ENCODE results near the gene WSCD2. TPM values are rescaled to one million over a fixed set of nuclear protein-coding genes. Genes with fewer than 3 reads are reported as not detected.

WSCD2 gene
- total RNA-seq, 1 donor from 2014 or later, result 1.7 TPM

DNA sequence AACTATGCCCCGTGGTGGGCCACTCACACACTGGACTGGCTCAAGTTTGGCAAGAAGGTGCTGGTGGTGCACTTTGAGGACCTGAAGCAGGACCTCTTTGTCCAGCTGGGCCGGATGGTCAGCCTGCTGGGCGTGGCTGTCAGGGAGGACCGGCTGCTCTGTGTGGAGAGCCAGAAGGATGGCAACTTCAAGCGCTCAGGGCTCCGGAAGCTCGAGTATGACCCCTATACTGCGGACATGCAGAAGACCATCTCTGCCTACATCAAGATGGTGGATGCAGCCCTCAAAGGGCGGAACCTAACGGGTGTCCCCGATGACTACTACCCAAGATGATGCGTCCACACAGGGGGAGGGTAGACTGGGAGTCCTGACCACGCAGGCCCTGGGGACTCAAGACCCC lies 118.9 kb downstream of the WSCD2 start:
- H3K9me3 ChIP-seq, result no peaks in the 10 kb centered on the region
- ATAC-seq (peak; percentile 11), DNase-seq (no peak)
- intact Hi-C loops (cut with DNase I), result no loop called here
- H3K27me3 ChIP-seq, result no peaks in the 10 kb centered on the region
- no peak overlapping the region for H3K4me3 ChIP-seq
- H3K27ac ChIP-seq, result no peak overlapping the region
- H3K36me3 ChIP-seq, result no peaks in the 10 kb centered on the region
- no peaks in the 10 kb centered on the region for H3K4me1 ChIP-seq
- TF ChIP-seq, protein P1, sequence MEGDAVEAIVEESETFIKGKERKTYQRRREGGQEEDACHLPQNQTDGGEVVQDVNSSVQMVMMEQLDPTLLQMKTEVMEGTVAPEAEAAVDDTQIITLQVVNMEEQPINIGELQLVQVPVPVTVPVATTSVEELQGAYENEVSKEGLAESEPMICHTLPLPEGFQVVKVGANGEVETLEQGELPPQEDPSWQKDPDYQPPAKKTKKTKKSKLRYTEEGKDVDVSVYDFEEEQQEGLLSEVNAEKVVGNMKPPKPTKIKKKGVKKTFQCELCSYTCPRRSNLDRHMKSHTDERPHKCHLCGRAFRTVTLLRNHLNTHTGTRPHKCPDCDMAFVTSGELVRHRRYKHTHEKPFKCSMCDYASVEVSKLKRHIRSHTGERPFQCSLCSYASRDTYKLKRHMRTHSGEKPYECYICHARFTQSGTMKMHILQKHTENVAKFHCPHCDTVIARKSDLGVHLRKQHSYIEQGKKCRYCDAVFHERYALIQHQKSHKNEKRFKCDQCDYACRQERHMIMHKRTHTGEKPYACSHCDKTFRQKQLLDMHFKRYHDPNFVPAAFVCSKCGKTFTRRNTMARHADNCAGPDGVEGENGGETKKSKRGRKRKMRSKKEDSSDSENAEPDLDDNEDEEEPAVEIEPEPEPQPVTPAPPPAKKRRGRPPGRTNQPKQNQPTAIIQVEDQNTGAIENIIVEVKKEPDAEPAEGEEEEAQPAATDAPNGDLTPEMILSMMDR (IDR thresholded peaks at IDR 0.05), result no peak

DNA sequence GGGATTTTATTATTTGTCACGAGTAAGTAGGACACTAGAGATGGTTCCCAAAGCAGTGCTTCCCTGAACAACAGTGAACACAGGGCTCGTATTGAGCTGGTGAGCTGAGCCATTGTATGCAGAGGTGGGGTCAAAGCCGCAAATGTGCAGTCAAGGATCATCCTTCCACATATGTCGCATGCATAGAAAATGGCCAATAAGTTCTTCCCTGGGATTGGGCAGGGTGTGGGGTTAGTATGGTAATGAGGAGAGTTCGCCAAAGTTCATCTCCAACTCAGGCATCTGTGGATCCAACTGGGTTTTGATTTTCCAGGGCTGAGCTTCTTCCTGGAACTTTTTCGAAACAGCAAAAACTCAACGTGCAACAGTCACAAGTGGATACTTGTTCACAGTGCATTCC lies 123.4 kb downstream of the WSCD2 start:
- no peaks in the 10 kb centered on the region for H3K9me3 ChIP-seq

DNA sequence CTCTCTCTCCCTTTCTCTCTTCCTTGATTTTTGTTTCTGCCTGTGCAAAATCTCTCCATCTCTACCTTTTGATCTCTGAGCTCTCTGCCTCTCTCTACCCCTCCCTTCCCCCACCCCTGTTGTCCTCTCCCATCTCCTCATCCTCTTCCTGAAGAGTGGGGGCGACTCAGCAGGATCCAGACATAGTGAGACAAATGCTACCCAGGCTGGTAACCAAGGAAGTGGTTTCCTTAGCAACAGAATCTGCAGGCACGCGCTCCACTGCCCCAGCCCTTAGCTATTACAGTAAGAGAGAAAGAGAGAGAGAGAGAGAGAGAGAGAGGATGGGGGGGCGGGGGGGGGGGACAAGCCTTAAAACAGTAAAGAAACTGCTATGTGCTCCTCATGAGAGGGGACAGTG lies 124.5 kb downstream of the WSCD2 start:
- DNase-seq (no peak), ATAC-seq (no peak)
- TF ChIP-seq, protein P1 (IDR thresholded peaks at IDR 0.05), result no peak
- Histone ChIP-seq H3K27me3 (no peaks in the 10 kb centered on the region), H3K27ac (no peak overlapping the region), H3K4me3 (no peak overlapping the region), H3K4me1 (no peaks in the 10 kb centered on the region), H3K9me3 (no peaks in the 10 kb centered on the region), H3K36me3 (no peaks in the 10 kb centered on the region)
- intact Hi-C loops (cut with DNase I), result no loop called here

More for the DNA sequence above, 123.4 kb downstream of the WSCD2 start:
- Histone ChIP-seq H3K4me1 (no peaks in the 10 kb centered on the region), H3K27me3 (no peaks in the 10 kb centered on the region), H3K27ac (no peak overlapping the region), H3K36me3 (no peaks in the 10 kb centered on the region), H3K4me3 (no peak overlapping the region)
- DNase-seq, result no peak
- intact Hi-C loops (cut with DNase I), result no loop called here
- ATAC-seq, result no peak
- TF ChIP-seq, protein P1 (IDR thresholded peaks at IDR 0.05), result no peak

DNA sequence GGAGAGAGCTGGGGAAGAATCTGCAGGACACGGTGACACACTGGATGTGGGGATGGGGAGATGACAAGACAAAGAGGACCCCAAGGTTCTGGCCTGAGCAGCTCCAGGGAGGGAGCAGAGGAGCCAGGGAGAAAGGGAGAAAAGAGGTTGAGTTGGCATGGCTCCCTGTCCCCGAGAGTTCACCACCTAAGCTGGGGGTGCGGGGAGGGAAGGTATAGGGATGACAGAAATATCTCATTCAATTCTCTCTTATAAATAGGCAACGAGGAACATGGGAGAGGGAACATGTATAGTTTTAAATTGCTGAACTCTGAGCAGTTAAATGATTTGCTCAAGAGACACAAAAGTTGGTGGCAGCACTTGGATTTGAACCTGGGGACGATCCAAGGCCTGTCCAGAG lies 124.9 kb downstream of the WSCD2 start:
- Histone ChIP-seq H3K27me3 (no peaks in the 10 kb centered on the region), H3K4me3 (no peak overlapping the region), H3K9me3 (no peaks in the 10 kb centered on the region), H3K4me1 (no peaks in the 10 kb centered on the region), H3K27ac (no peak overlapping the region), H3K36me3 (no peaks in the 10 kb centered on the region)
- ATAC-seq (no peak), DNase-seq (no peak)
- intact Hi-C loops (cut with DNase I), result no loop called here
- TF ChIP-seq, protein P1 (IDR thresholded peaks at IDR 0.05), result no peak

DNA sequence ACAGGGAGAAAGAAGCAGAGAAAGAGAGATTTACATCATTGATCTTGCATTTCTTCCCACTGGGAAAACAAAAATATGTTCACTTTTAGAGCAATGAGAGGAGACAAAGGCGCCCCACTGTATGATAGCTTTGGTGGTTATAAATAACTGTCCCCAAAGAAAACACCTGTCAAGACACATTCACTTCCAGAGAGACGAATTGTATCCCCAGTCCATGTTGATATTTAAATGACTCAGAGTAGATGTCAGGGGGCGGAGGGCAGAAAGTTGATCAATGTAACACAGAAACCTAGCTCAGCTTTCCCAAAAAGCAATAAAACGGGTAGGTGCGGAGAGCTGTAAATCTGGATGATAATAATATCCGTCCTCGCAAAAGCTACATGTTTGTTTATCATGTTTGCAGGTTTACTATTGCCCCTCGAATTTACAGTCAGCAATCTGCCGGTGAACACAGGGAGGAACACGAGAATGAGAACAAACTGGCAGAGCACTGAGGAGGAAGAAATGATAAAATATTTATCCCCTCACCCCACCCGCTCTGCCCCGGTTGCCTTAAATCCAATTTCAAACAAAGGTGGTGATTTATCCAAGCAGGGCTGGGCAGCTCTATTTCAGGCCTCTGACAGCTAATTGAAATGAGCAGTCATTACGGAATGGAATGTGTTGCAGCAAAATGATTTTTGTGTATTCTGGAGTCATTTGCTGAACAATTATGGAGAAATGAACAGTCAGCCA lies 125.6 kb downstream of the WSCD2 start:
- H3K27ac ChIP-seq, result no peak overlapping the region
- H3K36me3 ChIP-seq, result no peaks in the 10 kb centered on the region
- ATAC-seq (no peak), DNase-seq (no peak)
- H3K4me1 ChIP-seq, result no peaks in the 10 kb centered on the region
- intact Hi-C loops (cut with DNase I), result no loop called here
- TF ChIP-seq, protein P1 (IDR thresholded peaks at IDR 0.05), result no peak
- H3K4me3 ChIP-seq, result no peak overlapping the region
- H3K9me3 ChIP-seq, result peaks cover under 1% of the 10 kb centered on the region
- H3K27me3 ChIP-seq, result no peaks in the 10 kb centered on the region

DNA sequence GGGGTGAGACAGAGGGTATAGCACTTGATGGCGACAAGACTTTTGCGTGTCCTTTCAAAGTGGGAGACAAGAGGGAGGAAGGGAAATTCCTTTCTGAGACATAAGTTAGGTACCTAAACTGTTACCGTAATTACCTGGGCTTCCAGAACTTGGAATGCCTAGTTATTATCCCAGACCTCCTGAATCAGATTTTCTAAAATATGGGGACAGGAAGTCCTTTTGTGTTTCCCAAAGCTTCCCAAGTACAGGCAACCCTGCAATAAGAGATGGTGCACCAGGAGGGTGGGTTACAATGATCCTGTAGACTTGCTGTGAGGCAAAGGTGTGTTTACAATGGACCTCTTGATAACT lies 126.1 kb downstream of the WSCD2 start:
- no peak for DNase-seq
- Histone ChIP-seq H3K27ac (no peak overlapping the region), H3K4me1 (no peaks in the 10 kb centered on the region), H3K36me3 (no peaks in the 10 kb centered on the region), H3K27me3 (no peaks in the 10 kb centered on the region), H3K4me3 (no peak overlapping the region), H3K9me3 (peaks cover 6% of the 10 kb centered on the region)
- ATAC-seq, result no peak
- TF ChIP-seq, protein P1 (IDR thresholded peaks at IDR 0.05), result no peak
- intact Hi-C loops (cut with DNase I), result no loop called here
